Activated B cell treated with CpG ODN at 0.5 μM for 24 hours (primary cell): ENCODE results near the gene SNX10. TPM values are rescaled to one million over a fixed set of nuclear protein-coding genes. Genes with fewer than 3 reads are reported as not detected.

Experiments used
- ATAC-seq: fragments of 200-7000 bp; cut with Tn5 transposase; one replicate; pipeline ENCODE4 v1.10.0; 2021; ENCODE audit warnings: low read depth, mild to moderate bottlenecking, moderate library complexity
- CTCF ChIA-PET: fragments of 350-600 bp; sonication (Branson Sonifier 250); formaldehyde crosslinking; loops from one replicate; lab custom pipeline; 2021; ENCODE audit warnings: antibody characterized with exemption; lab: Charles Lee
- POLR2A ChIA-PET: fragments of 350-600 bp; sonication (Branson Sonifier 250); formaldehyde crosslinking; loops from one replicate; lab custom pipeline; 2021; ENCODE audit warnings: antibody characterized with exemption; lab: Charles Lee
- DNase-seq: peaks from one replicate; pipeline ENCODE4 v3.0.0; 2022
- H3K27ac Mint-ChIP-seq: one replicate; pipeline ENCODE4 v1.8.0; 2020; ENCODE audit warnings: mixed read lengths
- H3K27me3 Mint-ChIP-seq: one replicate; pipeline ENCODE4 v1.8.0; 2021; ENCODE audit warnings: mixed read lengths
- H3K36me3 Mint-ChIP-seq: one replicate; pipeline ENCODE4 v1.8.0; 2021; ENCODE audit warnings: low read depth, mixed read lengths
- H3K4me1 Mint-ChIP-seq: one replicate; pipeline ENCODE4 v1.8.0; 2021; ENCODE audit warnings: mixed read lengths
- H3K4me3 Mint-ChIP-seq: one replicate; pipeline ENCODE4 v1.8.0; 2020; ENCODE audit warnings: mild to moderate bottlenecking, mixed read lengths
- H3K9me3 Mint-ChIP-seq: one replicate; pipeline ENCODE4 v1.8.0; 2020; ENCODE audit warnings: mixed read lengths
- intact Hi-C: fragments of 100-400 bp; cut with micrococcal nuclease; formaldehyde crosslinking; loops from one replicate; pipeline ENCODE4 v1.15.1; 2024
- total RNA-seq: library from RNA; stranded (reverse); gene quantifications from 2 replicates; pipeline ENCODE4 v1.2.3, GENCODE V29; 2022
- TF ChIP-seq, protein P1 (sequence below): fragments of 200-600 bp; IDR thresholded peaks from one replicate; pipeline ENCODE4 v1.8.0; 2022; ENCODE audit warnings: antibody characterized with exemption, mild to moderate bottlenecking

SNX10 gene
- total RNA-seq, 1 donor from 2014 or later = 32.3 TPM

DNA sequence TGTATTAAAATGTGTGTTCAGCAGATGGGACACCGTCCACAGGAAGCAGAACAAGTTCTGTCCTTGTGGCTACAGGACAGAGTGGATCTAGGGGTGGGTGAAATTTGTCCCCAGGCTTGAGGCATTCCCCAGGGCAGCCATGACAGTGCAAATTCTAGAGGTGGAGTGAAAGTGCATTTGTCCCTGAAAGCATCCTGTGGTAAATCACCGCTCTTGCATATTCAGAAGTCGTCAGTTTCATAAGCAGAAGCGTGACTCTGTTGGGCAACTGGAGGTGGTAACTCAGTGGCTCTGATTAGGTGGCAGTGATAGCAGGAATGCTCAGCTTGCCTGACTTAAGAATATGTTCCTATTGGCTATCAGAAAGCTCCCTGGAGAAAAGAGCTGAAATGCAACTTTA lies 96.6 kb downstream of the SNX10 start:
- ATAC-seq = peak; percentile 49
- intact Hi-C loops = no loop called here
- H3K27me3 Mint-ChIP-seq = peaks cover 6% of the 10 kb centered on the region
- H3K27ac Mint-ChIP-seq = no peak overlapping the region
- TF ChIP-seq, protein P1, sequence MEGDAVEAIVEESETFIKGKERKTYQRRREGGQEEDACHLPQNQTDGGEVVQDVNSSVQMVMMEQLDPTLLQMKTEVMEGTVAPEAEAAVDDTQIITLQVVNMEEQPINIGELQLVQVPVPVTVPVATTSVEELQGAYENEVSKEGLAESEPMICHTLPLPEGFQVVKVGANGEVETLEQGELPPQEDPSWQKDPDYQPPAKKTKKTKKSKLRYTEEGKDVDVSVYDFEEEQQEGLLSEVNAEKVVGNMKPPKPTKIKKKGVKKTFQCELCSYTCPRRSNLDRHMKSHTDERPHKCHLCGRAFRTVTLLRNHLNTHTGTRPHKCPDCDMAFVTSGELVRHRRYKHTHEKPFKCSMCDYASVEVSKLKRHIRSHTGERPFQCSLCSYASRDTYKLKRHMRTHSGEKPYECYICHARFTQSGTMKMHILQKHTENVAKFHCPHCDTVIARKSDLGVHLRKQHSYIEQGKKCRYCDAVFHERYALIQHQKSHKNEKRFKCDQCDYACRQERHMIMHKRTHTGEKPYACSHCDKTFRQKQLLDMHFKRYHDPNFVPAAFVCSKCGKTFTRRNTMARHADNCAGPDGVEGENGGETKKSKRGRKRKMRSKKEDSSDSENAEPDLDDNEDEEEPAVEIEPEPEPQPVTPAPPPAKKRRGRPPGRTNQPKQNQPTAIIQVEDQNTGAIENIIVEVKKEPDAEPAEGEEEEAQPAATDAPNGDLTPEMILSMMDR = no peak
- H3K4me3 Mint-ChIP-seq = no peak overlapping the region
- no peak for DNase-seq
- no peaks in the 10 kb centered on the region for H3K9me3 Mint-ChIP-seq
- no peaks in the 10 kb centered on the region for H3K36me3 Mint-ChIP-seq
- ChIA-PET POLR2A (interaction anchor here (2.1 kb wide), 1 partner anchor 10 kb away, joined by 6 read pairs; no protein-coding TSS in a partner anchor), CTCF (interaction anchor here (1.0 to 1.1 kb wide), 2 partner anchors 10 to 11 kb away, joined by 3 to 4 read pairs; no protein-coding TSS in a partner anchor)
- peaks cover 5% of the 10 kb centered on the region for H3K4me1 Mint-ChIP-seq

DNA sequence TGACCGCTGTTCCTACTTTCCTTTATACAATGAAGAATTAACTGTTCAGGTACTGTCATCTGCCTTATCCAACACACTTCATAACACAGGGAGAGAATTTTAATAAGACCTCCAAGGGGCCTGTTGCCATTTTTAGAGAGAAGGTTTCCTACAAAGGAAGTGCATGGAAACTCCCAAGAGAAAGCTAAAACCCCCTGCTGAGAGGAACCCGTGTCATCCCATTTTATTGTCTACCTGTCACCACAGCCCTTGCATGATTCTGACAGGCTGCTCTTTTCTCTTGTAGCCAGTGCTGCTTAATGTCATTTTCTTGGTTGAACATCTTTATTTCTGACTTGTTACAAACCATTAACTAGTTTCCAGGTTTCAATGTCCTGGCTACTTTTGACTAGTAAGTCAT lies 98.4 kb downstream of the SNX10 start:
- ChIA-PET CTCF (no interaction called here), POLR2A (interaction anchor here (2.1 kb wide), 1 partner anchor 8 kb away, joined by 6 read pairs; no protein-coding TSS in a partner anchor)
- H3K4me1 Mint-ChIP-seq = peaks cover 5% of the 10 kb centered on the region
- peaks cover 6% of the 10 kb centered on the region for H3K27me3 Mint-ChIP-seq
- ATAC-seq (no peak), DNase-seq (no peak)
- intact Hi-C loops = no loop called here
- H3K9me3 Mint-ChIP-seq = no peaks in the 10 kb centered on the region
- no peak overlapping the region for H3K4me3 Mint-ChIP-seq
- no peaks in the 10 kb centered on the region for H3K36me3 Mint-ChIP-seq
- TF ChIP-seq, protein P1 = no peak
- H3K27ac Mint-ChIP-seq = no peak overlapping the region

DNA sequence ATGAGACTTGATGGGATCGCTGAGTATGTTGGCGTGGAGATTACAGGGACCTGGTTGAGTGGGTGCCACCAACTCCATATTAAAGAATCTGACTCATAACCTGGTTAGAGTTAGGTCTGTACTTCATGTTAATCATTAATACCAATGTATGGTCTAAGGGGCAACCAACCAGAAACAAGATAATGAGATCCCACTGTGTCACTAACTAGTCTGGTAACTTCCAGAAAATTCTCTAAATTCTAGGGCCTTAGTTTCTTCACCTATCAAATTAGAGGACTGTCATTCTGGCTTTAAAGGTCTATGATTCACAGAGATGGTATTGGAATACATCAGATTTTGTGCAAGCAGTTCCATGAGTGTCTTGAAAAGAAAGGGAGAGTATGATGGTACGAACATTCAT lies 102.2 kb downstream of the SNX10 start:
- H3K9me3 Mint-ChIP-seq = no peaks in the 10 kb centered on the region
- H3K4me1 Mint-ChIP-seq = peaks cover 12% of the 10 kb centered on the region
- ChIA-PET CTCF (no interaction called here), POLR2A (no interaction called here)
- ATAC-seq (no peak), DNase-seq (no peak)
- TF ChIP-seq, protein P1 = no peak
- H3K27ac Mint-ChIP-seq = no peak overlapping the region
- peaks cover 6% of the 10 kb centered on the region for H3K27me3 Mint-ChIP-seq
- H3K36me3 Mint-ChIP-seq = peaks cover 1% of the 10 kb centered on the region
- intact Hi-C loops = no loop called here
- H3K4me3 Mint-ChIP-seq = no peak overlapping the region

DNA sequence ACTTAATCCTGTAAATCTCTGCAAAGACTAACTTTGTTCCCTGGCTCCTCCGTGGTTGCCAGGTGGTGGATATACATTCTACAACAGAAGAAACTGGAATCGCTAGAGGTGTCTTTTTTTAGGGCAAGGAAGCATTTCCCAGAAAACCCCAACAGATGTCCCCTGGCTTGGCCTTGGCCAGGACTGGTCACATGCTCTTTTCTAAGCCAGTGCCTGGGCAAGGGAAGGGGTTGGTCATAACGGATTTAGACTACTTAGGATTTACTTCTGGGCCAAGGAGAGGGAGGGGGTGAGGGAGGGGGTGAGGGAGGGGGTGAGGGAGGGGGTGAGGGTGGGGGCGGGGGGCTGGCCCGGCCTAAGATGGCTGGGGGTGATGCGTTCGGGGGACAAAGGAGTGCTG lies 105.7 kb downstream of the SNX10 start:
- TF ChIP-seq, protein P1 = no peak
- Mint-ChIP-seq H3K9me3 (no peaks in the 10 kb centered on the region), H3K36me3 (peaks cover 2% of the 10 kb centered on the region), H3K4me1 (peaks cover 36% of the 10 kb centered on the region), H3K27ac (no peak overlapping the region), H3K27me3 (no peaks in the 10 kb centered on the region), H3K4me3 (peak overlapping the region; percentile 85)
- intact Hi-C loops = loop anchor here (5.0 kb wide), 2 partner anchors 105 to 700 kb away; partner anchors contain the start of gene HOXA1
- CTCF ChIA-PET = interaction anchor here (1.0 to 3.0 kb wide), 5 partner anchors 9 to 28 kb away, joined by 3 to 13 read pairs (median 3); no protein-coding TSS in a partner anchor
- POLR2A ChIA-PET = interaction anchor here (0.6 to 2.3 kb wide), 7 partner anchors 8 to 1810 kb away, joined by 3 to 13 read pairs (median 8); partner anchors contain the start of gene CBX3
- DNase-seq (no peak), ATAC-seq (no peak)

DNA sequence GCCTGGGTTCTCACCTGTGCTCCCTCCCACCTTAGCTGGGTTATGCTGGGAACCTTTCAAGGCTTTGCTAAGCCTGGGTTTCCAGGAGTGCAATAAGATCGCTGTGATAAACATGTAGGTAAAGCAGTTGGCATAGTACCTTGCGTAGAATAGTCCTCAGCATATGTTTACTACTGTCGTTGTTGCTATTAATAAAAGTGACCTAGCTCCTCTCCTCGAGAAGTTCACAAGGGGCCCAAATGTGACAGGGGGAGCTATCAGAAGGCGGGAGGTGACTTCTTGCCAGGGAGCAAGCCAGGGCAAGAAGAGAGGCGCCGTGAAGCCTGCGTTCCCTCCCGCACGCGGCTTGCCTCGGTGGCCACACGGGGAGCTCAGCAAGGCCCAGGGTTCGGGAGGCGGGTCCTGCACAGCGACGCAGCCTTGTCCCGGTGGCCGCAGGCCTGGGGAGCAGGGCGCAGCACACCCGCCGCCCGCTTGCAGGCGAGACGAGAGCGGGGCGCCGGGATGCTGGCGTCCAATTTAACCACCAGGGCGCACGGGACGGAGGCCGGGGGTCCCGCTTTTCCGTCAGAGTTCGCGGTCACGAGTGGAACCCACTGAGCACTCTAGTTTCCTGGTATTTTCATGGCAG lies 106.2 kb downstream of the SNX10 start:
- Mint-ChIP-seq H3K4me3 (peak overlapping the region; percentile 85), H3K27ac (peak overlapping the region; percentile 80), H3K4me1 (peaks cover 36% of the 10 kb centered on the region), H3K36me3 (peaks cover 2% of the 10 kb centered on the region), H3K27me3 (no peaks in the 10 kb centered on the region), H3K9me3 (no peaks in the 10 kb centered on the region)
- DNase-seq (no peak), ATAC-seq (peak; percentile 7)
- POLR2A ChIA-PET = interaction anchor here (1.1 to 2.3 kb wide), 8 partner anchors 8 to 430 kb away, joined by 3 to 13 read pairs (median 7); partner anchors contain the start of genes CBX3 and NFE2L3
- TF ChIP-seq, protein P1 = no peak
- intact Hi-C loops = loop anchor here (1.0 to 5.0 kb wide), 6 partner anchors 21 to 1755 kb away; partner anchors contain the start of genes CBX3, HOXA1 and SKAP2
- CTCF ChIA-PET = interaction anchor here (1.0 to 3.0 kb wide), 8 partner anchors 9 to 505 kb away, joined by 3 to 13 read pairs (median 3); no protein-coding TSS in a partner anchor
